NCI-H2196 (cell line): ENCODE data around the gene CDC42BPG.
A peak's percentile ranks its signal among the peaks of the same experiment; 100 is the strongest.

ENCODE experiments used
- DNase-seq: peaks from one replicate; lab custom pipeline; 2025; ENCODE audit not compliant: unreplicated experiment; lab: John Stamatoyannopoulos, UW

The CDC42BPG gene

GRCh38 chr11:64864473-64865285 lies 20.2 kb upstream of the CDC42BPG start:
- no peak for DNase-seq

GRCh38 chr11:64864135-64864472 lies 19.7 kb upstream of the CDC42BPG start:
- DNase-seq: no peak

- DNase-seq: no peak
These were observed 19.1 kb upstream of the CDC42BPG start for GRCh38 chr11:64863391-64864060.

- no peak for DNase-seq
These were observed 18.5 kb upstream of the CDC42BPG start for GRCh38 chr11:64862987-64863390.

- no peak for DNase-seq
These were observed 16.9 kb upstream of the CDC42BPG start for GRCh38 chr11:64861227-64861975.

GRCh38 chr11:64859542-64860414 lies 15.3 kb upstream of the CDC42BPG start:
- DNase-seq: no peak

- no peak for DNase-seq
These were observed 14.2 kb upstream of the CDC42BPG start for GRCh38 chr11:64858467-64859263.

GRCh38 chr11:64857485-64857884 lies 13.0 kb upstream of the CDC42BPG start:
- no peak for DNase-seq

- DNase-seq: no peak
These were observed 12.2 kb upstream of the CDC42BPG start for GRCh38 chr11:64856382-64857227.

GRCh38 chr11:64855596-64856304 lies 11.3 kb upstream of the CDC42BPG start:
- DNase-seq: no peak

- peak; percentile 58 for DNase-seq
These were observed 10.4 kb upstream of the CDC42BPG start for GRCh38 chr11:64854534-64855502.

- no peak for DNase-seq
These were observed 9.7 kb upstream of the CDC42BPG start for GRCh38 chr11:64854157-64854533.

GRCh38 chr11:64853709-64854108 lies 9.3 kb upstream of the CDC42BPG start:
- no peak for DNase-seq

- DNase-seq: no peak
These were observed 8.5 kb upstream of the CDC42BPG start for GRCh38 chr11:64852804-64853509.

GRCh38 chr11:64851831-64852351 lies 7.4 kb upstream of the CDC42BPG start:
- no peak for DNase-seq

- DNase-seq: no peak
These were observed 6.6 kb upstream of the CDC42BPG start for GRCh38 chr11:64850979-64851567.
